Measurements from ENCODE around the gene SERPINB12. TPM values are rescaled to one million over a fixed set of nuclear protein-coding genes. Genes with fewer than 3 reads are reported as not detected.

SERPINB12 gene, protein sequence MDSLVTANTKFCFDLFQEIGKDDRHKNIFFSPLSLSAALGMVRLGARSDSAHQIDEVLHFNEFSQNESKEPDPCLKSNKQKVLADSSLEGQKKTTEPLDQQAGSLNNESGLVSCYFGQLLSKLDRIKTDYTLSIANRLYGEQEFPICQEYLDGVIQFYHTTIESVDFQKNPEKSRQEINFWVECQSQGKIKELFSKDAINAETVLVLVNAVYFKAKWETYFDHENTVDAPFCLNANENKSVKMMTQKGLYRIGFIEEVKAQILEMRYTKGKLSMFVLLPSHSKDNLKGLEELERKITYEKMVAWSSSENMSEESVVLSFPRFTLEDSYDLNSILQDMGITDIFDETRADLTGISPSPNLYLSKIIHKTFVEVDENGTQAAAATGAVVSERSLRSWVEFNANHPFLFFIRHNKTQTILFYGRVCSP
- total RNA-seq (2022; extraction: Qiagen RNA extraction), result not detected in 5 replicates

DNA sequence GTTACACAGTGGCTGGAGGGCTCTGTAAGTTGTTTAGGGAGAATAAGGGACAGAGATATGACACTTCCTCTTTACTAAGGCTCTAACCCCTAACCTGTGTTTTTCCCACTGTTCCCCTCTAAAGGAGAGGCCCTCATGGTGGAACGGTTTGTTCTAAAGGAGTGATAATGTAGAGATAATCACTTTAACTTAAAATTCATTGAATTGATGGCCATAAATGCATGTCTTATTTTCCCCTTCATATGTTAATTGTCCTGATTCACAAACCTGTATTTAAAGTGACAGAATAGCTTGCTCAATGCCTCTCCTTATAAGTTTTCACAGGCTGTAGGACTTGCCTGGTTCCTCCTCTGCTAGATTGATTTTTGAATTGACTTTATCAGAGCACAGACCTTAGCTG is at the start of gene SERPINB12:
Gene SERPINB12 (plus strand): TSS at position 301 of the 400 bp plus-strand sequence. CDS start 13,791 bp downstream, outside the sequence.

DNA sequence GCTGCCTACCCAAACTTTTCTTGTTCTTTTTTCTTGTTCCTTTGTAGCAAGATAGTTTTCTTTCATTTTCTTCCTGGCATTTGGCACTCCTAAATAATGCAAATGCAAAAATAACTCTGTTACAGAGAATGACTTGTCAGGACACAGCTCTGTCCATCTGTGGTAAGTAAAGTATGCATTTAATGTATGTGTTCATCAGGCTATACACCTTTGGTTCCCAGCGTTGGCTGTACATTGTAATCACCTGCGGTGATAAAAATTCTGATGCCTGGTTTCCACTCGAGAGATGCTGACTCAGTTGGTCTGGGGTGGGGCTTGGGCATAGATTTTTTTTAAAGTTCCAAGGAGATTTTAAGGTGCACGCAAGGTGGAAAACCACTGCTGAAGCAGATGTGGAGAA is 44.8 kb downstream of the SERPINB12 start, which contains the start of gene SERPINB13:
Gene SERPINB13 (plus strand): TSS at position 378 of the 400 bp plus-strand sequence. CDS start 1,325 bp downstream, outside the sequence.

Other genes with a start within 250 kb of the SERPINB12 start
- gene BCL2, start 222.6 kb upstream of the SERPINB12 start, total RNA-seq (2022; extraction: Qiagen RNA extraction), result 0.48 to 0.66 TPM (median 0.58 TPM) in 5 replicates
- 35.1 to 40.0 TPM (median 39.1 TPM) in 5 replicates for gene KDSR, start 175.2 kb upstream of the SERPINB12 start, total RNA-seq (2022; extraction: Qiagen RNA extraction)
- 18.5 to 24.8 TPM (median 20.3 TPM) in 5 replicates for gene VPS4B, start 119.9 kb upstream of the SERPINB12 start, total RNA-seq (2022; extraction: Qiagen RNA extraction)
- gene SERPINB5, start 65.4 kb upstream of the SERPINB12 start, total RNA-seq (2022; extraction: Qiagen RNA extraction), result 0.09 to 0.34 TPM (median 0.10 TPM) in 5 replicates
- not detected in 5 replicates for gene SERPINB13, start 45.0 kb downstream of the SERPINB12 start, total RNA-seq (2022; extraction: Qiagen RNA extraction)
- gene SERPINB4, start 101.9 kb downstream of the SERPINB12 start, total RNA-seq (2022; extraction: Qiagen RNA extraction), result 0.06 to 0.17 TPM (median 0.10 TPM) in 5 replicates
- gene SERPINB3, start 119.5 kb downstream of the SERPINB12 start, total RNA-seq (2022; extraction: Qiagen RNA extraction), result 0.06 to 0.14 TPM (median 0.09 TPM) in 5 replicates
- gene SERPINB11, start 160.6 kb downstream of the SERPINB12 start, total RNA-seq (2022; extraction: Qiagen RNA extraction), result 0.03 to 0.16 TPM in 2 of 5 replicates, not detected in the others
- gene SERPINB7, start 233.0 kb downstream of the SERPINB12 start, total RNA-seq (2022; extraction: Qiagen RNA extraction), result 1.6 to 3.0 TPM (median 2.2 TPM) in 5 replicates